Activated CD8-positive, alpha-beta T cell treated with anti-CD3 and anti-CD28 coated beads for 36 hours (primary cell): Measurements from ENCODE around the gene KRTAP5-6. TPM values are rescaled to one million over a fixed set of nuclear protein-coding genes. Genes with fewer than 3 reads are reported as not detected.

Source experiments
- ATAC-seq: fragments of 200-7000 bp; cut with Tn5 transposase; one replicate; pipeline ENCODE4 v1.10.0; 2021; ENCODE audit warnings: mild to moderate bottlenecking, moderate library complexity
- CTCF ChIA-PET: fragments of 350-600 bp; sonication (Branson Sonifier 250); formaldehyde crosslinking; loops from one replicate; lab custom pipeline; 2021; ENCODE audit warnings: antibody characterized with exemption; lab: Charles Lee
- POLR2A ChIA-PET: fragments of 350-600 bp; sonication (Branson Sonifier 250); formaldehyde crosslinking; loops from one replicate; lab custom pipeline; 2021; ENCODE audit warnings: antibody characterized with exemption; lab: Charles Lee
- DNase-seq: peaks from one replicate; pipeline ENCODE4 v3.0.0-alpha.2; 2020
- H3K27ac Mint-ChIP-seq: one replicate; pipeline ENCODE4 v1.8.0; 2021; ENCODE audit warnings: mild to moderate bottlenecking, mixed read lengths
- H3K27me3 Mint-ChIP-seq: one replicate; pipeline ENCODE4 v1.8.0; 2021; ENCODE audit warnings: mixed read lengths
- H3K36me3 Mint-ChIP-seq: one replicate; pipeline ENCODE4 v1.8.0; 2021; ENCODE audit warnings: low read depth, mixed read lengths
- H3K4me1 Mint-ChIP-seq: one replicate; pipeline ENCODE4 v1.8.0; 2021; ENCODE audit warnings: low read depth, mixed read lengths
- H3K4me3 Mint-ChIP-seq: one replicate; pipeline ENCODE4 v1.8.0; 2021; ENCODE audit warnings: mild to moderate bottlenecking, moderate library complexity, mixed read lengths
- H3K9me3 Mint-ChIP-seq: one replicate; pipeline ENCODE4 v1.8.0; 2021; ENCODE audit warnings: mixed read lengths
- CTCF ChIP-seq: fragments of 200-600 bp; IDR thresholded peaks from one replicate; pipeline ENCODE4 v1.8.0; 2022; ENCODE audit warnings: antibody characterized with exemption, mild to moderate bottlenecking
- intact Hi-C: fragments of 100-400 bp; cut with micrococcal nuclease; formaldehyde crosslinking; loops from one replicate; pipeline ENCODE4 v1.10.0; 2022
- total RNA-seq, 2 experiments: library from RNA; stranded (reverse); gene quantifications; one replicate each; pipeline ENCODE4 v1.2.3, GENCODE V29; 2021

The KRTAP5-6 gene
- total RNA-seq, 2 experiments from 2014 or later = not detected

- no peak overlapping the region for H3K4me3 Mint-ChIP-seq
- intact Hi-C loops = no loop called here
- DNase-seq (no peak), ATAC-seq (no peak)
- H3K27me3 Mint-ChIP-seq = no peaks in the 10 kb centered on the region
- peaks cover 2% of the 10 kb centered on the region for H3K36me3 Mint-ChIP-seq
- TF ChIP-seq CTCF = no peak
- ChIA-PET CTCF (interaction anchor here (4.1 to 4.5 kb wide), 2 partner anchors 12 to 127 kb away, joined by 40 to 41 read pairs; no protein-coding TSS in a partner anchor), POLR2A (no interaction called here)
- H3K4me1 Mint-ChIP-seq = peaks cover 14% of the 10 kb centered on the region
- peaks cover 5% of the 10 kb centered on the region for H3K9me3 Mint-ChIP-seq
- H3K27ac Mint-ChIP-seq = no peak overlapping the region
Measured at GRCh38 chr11:1705126-1706052, 8.4 kb downstream of the KRTAP5-6 start.

GRCh38 chr11:1706634-1707400, 9.8 kb downstream of the KRTAP5-6 start:
- ChIA-PET POLR2A (interaction anchor here (0.6 to 1.0 kb wide), 3 partner anchors 123 to 597 kb away, joined by 3 read pairs; no protein-coding TSS in a partner anchor), CTCF (interaction anchor here (1.0 to 4.5 kb wide), 7 partner anchors 8 to 295 kb away, joined by 3 to 41 read pairs (median 9); no protein-coding TSS in a partner anchor)
- peak; percentile 52 for DNase-seq
- peak; percentile 49 for ATAC-seq
- no peaks in the 10 kb centered on the region for H3K36me3 Mint-ChIP-seq
- H3K9me3 Mint-ChIP-seq = peaks cover 4% of the 10 kb centered on the region
- no peak overlapping the region for H3K4me3 Mint-ChIP-seq
- no peaks in the 10 kb centered on the region for H3K27me3 Mint-ChIP-seq
- no peak overlapping the region for H3K27ac Mint-ChIP-seq
- TF ChIP-seq CTCF = peak; percentile 48
- peaks cover under 1% of the 10 kb centered on the region for H3K4me1 Mint-ChIP-seq
- intact Hi-C loops = no loop called here

- H3K27ac Mint-ChIP-seq = no peak overlapping the region
- intact Hi-C loops = no loop called here
- ATAC-seq (no peak), DNase-seq (no peak)
- ChIA-PET CTCF (interaction anchor here (0.8 to 4.5 kb wide), 7 partner anchors 14 to 294 kb away, joined by 4 to 41 read pairs (median 9); no protein-coding TSS in a partner anchor), POLR2A (interaction anchor here (0.8 kb wide), 1 partner anchor 122 kb away, joined by 3 read pairs; no protein-coding TSS in a partner anchor)
- H3K4me1 Mint-ChIP-seq = no peaks in the 10 kb centered on the region
- no peak for TF ChIP-seq CTCF
- H3K27me3 Mint-ChIP-seq = no peaks in the 10 kb centered on the region
- no peaks in the 10 kb centered on the region for H3K9me3 Mint-ChIP-seq
- H3K4me3 Mint-ChIP-seq = no peak overlapping the region
- no peaks in the 10 kb centered on the region for H3K36me3 Mint-ChIP-seq
Measured at GRCh38 chr11:1707751-1708150, 10.8 kb downstream of the KRTAP5-6 start.

- ChIA-PET POLR2A (no interaction called here), CTCF (interaction anchor here (4.1 to 4.5 kb wide), 2 partner anchors 15 to 124 kb away, joined by 40 to 41 read pairs; no protein-coding TSS in a partner anchor)
- Mint-ChIP-seq H3K27me3 (no peaks in the 10 kb centered on the region), H3K27ac (no peak overlapping the region), H3K4me1 (no peaks in the 10 kb centered on the region), H3K4me3 (no peak overlapping the region), H3K9me3 (no peaks in the 10 kb centered on the region), H3K36me3 (no peaks in the 10 kb centered on the region)
- intact Hi-C loops = no loop called here
- DNase-seq (no peak), ATAC-seq (no peak)
- TF ChIP-seq CTCF = no peak
Measured at GRCh38 chr11:1708716-1709115, 11.7 kb downstream of the KRTAP5-6 start.
